GM13977 (cell line): ENCODE results near the gene C16orf96.

Experiments
- DNase-seq: peaks from one replicate; pipeline ENCODE4 v3.0.0; 2012; ENCODE audit warnings: low spot score
- CTCF ChIP-seq: IDR thresholded peaks from 2 replicates; pipeline ENCODE4 v1.5.1; 2012; ENCODE audit warnings: mild to moderate bottlenecking, control low read depth; ENCODE audit not compliant: insufficient read depth; ENCODE audit errors: extremely low read depth, missing control alignments
- in situ Hi-C: fragments of 300-500 bp; cut with MboI; formaldehyde crosslinking; loops from one replicate; pipeline ENCODE4 v1.12.0; 2022; ENCODE audit warnings: low sequenced_read_pairs, low pct_unique_long_range_greater_than_20kb, mixed read lengths, inconsistent platforms; ENCODE audit not compliant: unreplicated experiment

The C16orf96 gene

GRCh38 chr16:4618645-4619418 lies 62.7 kb downstream of the C16orf96 start:
- DNase-seq = no peak
- in situ Hi-C loops = no loop called here
- no peak for TF ChIP-seq CTCF

- TF ChIP-seq CTCF = no peak
- DNase-seq = no peak
- in situ Hi-C loops = no loop called here
These were observed 67.5 kb downstream of the C16orf96 start for GRCh38 chr16:4623593-4623992.

DNA sequence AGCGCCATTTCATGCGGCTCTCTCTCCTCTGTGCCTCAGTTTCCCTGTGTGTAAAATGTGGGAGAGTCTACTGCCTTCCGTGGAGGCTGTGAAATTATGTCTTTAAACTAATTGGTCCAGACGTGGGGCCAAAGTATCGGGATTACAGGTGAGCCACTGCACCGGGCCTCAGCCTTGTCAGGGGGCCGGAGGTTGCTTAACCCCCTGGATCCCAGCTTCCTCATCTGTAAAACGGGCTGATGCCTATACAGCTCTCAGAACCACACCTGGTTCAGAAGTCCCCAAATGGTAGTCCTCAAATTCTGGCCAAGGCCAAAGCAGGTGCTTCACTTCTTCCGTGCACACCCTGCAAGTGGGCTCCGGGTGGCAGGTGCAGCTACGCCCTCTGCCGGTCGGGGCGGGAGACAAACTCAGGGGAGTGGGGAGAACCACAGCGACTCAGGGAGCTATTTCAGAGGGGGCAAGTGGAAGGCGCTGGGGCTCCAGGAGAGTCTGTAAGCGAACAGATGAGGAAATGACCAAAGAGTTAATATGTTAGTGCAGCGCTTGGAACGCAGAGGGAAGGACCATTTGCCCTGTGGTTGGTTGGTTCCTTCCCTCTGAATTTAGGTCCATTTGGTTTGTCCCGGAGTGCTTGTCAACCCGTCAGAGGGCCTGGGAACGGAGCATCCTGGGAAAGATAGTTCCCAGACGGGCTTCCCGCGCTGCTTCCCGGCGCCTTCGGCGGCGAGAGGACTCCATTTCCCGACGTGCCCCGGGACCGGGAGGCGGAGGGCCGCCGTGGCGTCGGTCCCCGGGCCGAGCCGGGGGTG lies 68.1 kb downstream of the C16orf96 start, which contains the start of gene MGRN1:
MGRN1 (plus strand) TSS at position 812 of the 812 bp plus-strand sequence. CDS start 135 bp downstream, outside the sequence.
- peak; percentile 95 for DNase-seq
- peak; percentile 96 for TF ChIP-seq CTCF
- in situ Hi-C loops = no loop called here

- peak; percentile 90 for DNase-seq
- no peak for TF ChIP-seq CTCF
- in situ Hi-C loops = no loop called here
These were observed 68.9 kb downstream of the C16orf96 start for GRCh38 chr16:4624827-4625559.

- no peak for TF ChIP-seq CTCF
- in situ Hi-C loops = no loop called here
- no peak for DNase-seq
These were observed 69.5 kb downstream of the C16orf96 start for GRCh38 chr16:4625560-4626159.

GRCh38 chr16:4626396-4626795 lies 70.3 kb downstream of the C16orf96 start:
- DNase-seq = no peak
- TF ChIP-seq CTCF = no peak
- in situ Hi-C loops = no loop called here
